Endodermal cell (in vitro differentiated cells): ENCODE measurements around the gene CHD9. TPM values are rescaled to one million over a fixed set of nuclear protein-coding genes. Genes with fewer than 3 reads are reported as not detected.

Source experiments
- DNase-seq: peaks from one replicate; pipeline ENCODE4 v3.0.0-alpha.2; 2017
- H3K27ac ChIP-seq: 2 replicates; pipeline ENCODE4 v1.5.1; 2013; ENCODE audit warnings: mild to moderate bottlenecking, low read depth, low read length, moderate library complexity
- H3K27me3 ChIP-seq: 2 replicates; pipeline ENCODE4 v1.6.1; 2013; ENCODE audit warnings: mild to moderate bottlenecking, low read length, moderate library complexity; ENCODE audit not compliant: insufficient read depth, control insufficient read depth, poor library complexity, severe bottlenecking
- H3K36me3 ChIP-seq: 2 replicates; pipeline ENCODE4 v1.7.0; 2013; ENCODE audit warnings: mild to moderate bottlenecking, low read length, moderate library complexity; ENCODE audit not compliant: control insufficient read depth, insufficient read depth
- H3K4me1 ChIP-seq: one replicate; pipeline ENCODE4 v1.7.0; 2013; ENCODE audit warnings: low read length; ENCODE audit not compliant: control insufficient read depth, insufficient read depth
- H3K4me3 ChIP-seq: 2 replicates; pipeline ENCODE4 v1.5.1; 2013; ENCODE audit warnings: mild to moderate bottlenecking, low read length, moderate library complexity
- H3K9ac ChIP-seq: 2 replicates; pipeline ENCODE4 v1.6.1; 2013; ENCODE audit warnings: mild to moderate bottlenecking, low read length, moderate library complexity; ENCODE audit not compliant: poor library complexity, severe bottlenecking; ENCODE audit errors: extremely low read depth
- H3K9me3 ChIP-seq: 2 replicates; pipeline ENCODE4 v1.6.1; 2013; ENCODE audit warnings: mild to moderate bottlenecking, low read length, moderate library complexity; ENCODE audit not compliant: control insufficient read depth
- H3K27ac Mint-ChIP-seq: 2 replicates; pipeline ENCODE4 v1.8.0; 2020; ENCODE audit warnings: mixed read lengths
- H3K27me3 Mint-ChIP-seq: 2 replicates; pipeline ENCODE4 v1.8.0; 2021; ENCODE audit warnings: mild to moderate bottlenecking, mixed read lengths; ENCODE audit not compliant: insufficient read depth
- H3K36me3 Mint-ChIP-seq: 2 replicates; pipeline ENCODE4 v1.8.0; 2020; ENCODE audit warnings: low read depth, mixed read lengths
- H3K4me1 Mint-ChIP-seq: 2 replicates; pipeline ENCODE4 v1.8.0; 2020; ENCODE audit warnings: mixed read lengths
- H3K4me3 Mint-ChIP-seq: 2 replicates; pipeline ENCODE4 v1.8.0; 2020; ENCODE audit warnings: mild to moderate bottlenecking, moderate library complexity, mixed read lengths
- H3K9me3 Mint-ChIP-seq: 2 replicates; pipeline ENCODE4 v1.8.0; 2020; ENCODE audit warnings: mild to moderate bottlenecking, mixed read lengths
- CTCF ChIP-seq: fragments of 200-600 bp; sonication (generic); conservative IDR thresholded peaks from 2 replicates; pipeline ENCODE4 v1.5.0; 2021; ENCODE audit warnings: antibody characterized with exemption, mild to moderate bottlenecking
- WGBS, 2 experiments: methylation state at CpG; one replicate each; pipeline versions ENCODE4 v1.1.5 to v1.1.7; 2013; ENCODE audit warnings: missing lambda C conversion rate in 2 of 2, mixed read lengths in 1 of 2; ENCODE audit not compliant: insufficient coverage in 1 of 2, insufficient read length in 1 of 2; 5-methylcytosine and 5-hydroxymethylcytosine counted together
- total RNA-seq, 2 donors: library from RNA; stranded (reverse); fragmentation: NEBNext Ultra II Directional in 1 of 2; extraction: Animal tissue kit (Norgen Biotek cat#: 25700) in 1 of 2; gene quantifications; 2 replicates in 1 of 2; 3 replicates in 1 of 2; pipeline ENCODE4 v1.2.1, GENCODE V29; 2021

CHD9 gene
- total RNA-seq, 2 donors from 2014 or later: 36.8 to 40.5 TPM

GRCh38 chr16:53357208-53357586 lies 302.4 kb downstream of the CHD9 start:
- no peaks in the 10 kb centered on the region for H3K36me3 Mint-ChIP-seq
- WGBS, 2 experiments: 83 to 87% methylated on average over 2 to 5 of the region's 5 CpGs
- H3K9me3 ChIP-seq: no peaks in the 10 kb centered on the region
- H3K4me3 Mint-ChIP-seq: no peak overlapping the region
- H3K27me3 ChIP-seq: no peaks in the 10 kb centered on the region
- no peak overlapping the region for H3K27ac Mint-ChIP-seq
- H3K27ac ChIP-seq: no peak overlapping the region
- no peaks in the 10 kb centered on the region for H3K4me1 Mint-ChIP-seq
- H3K4me1 ChIP-seq: no peaks in the 10 kb centered on the region
- H3K9ac ChIP-seq: no peak overlapping the region
- H3K27me3 Mint-ChIP-seq: peaks cover 9% of the 10 kb centered on the region
- H3K36me3 ChIP-seq: no peaks in the 10 kb centered on the region
- no peak for DNase-seq
- no peak overlapping the region for H3K4me3 ChIP-seq
- no peak for TF ChIP-seq CTCF
- H3K9me3 Mint-ChIP-seq: no peaks in the 10 kb centered on the region

- H3K27ac ChIP-seq: no peak overlapping the region
- WGBS, 2 experiments: 88 to 89% methylated on average over 4 of the region's 4 CpGs
- no peaks in the 10 kb centered on the region for H3K27me3 ChIP-seq
- H3K4me3 Mint-ChIP-seq: no peak overlapping the region
- H3K4me1 Mint-ChIP-seq: no peaks in the 10 kb centered on the region
- H3K27ac Mint-ChIP-seq: no peak overlapping the region
- no peaks in the 10 kb centered on the region for H3K36me3 Mint-ChIP-seq
- DNase-seq: no peak
- peaks cover 9% of the 10 kb centered on the region for H3K27me3 Mint-ChIP-seq
- no peaks in the 10 kb centered on the region for H3K9me3 ChIP-seq
- H3K4me3 ChIP-seq: no peak overlapping the region
- H3K9ac ChIP-seq: no peak overlapping the region
- H3K9me3 Mint-ChIP-seq: no peaks in the 10 kb centered on the region
- TF ChIP-seq CTCF: no peak
- H3K36me3 ChIP-seq: no peaks in the 10 kb centered on the region
- H3K4me1 ChIP-seq: no peaks in the 10 kb centered on the region
These were observed 303.2 kb downstream of the CHD9 start for GRCh38 chr16:53357955-53358354.

GRCh38 chr16:53358884-53359283 lies 304.1 kb downstream of the CHD9 start:
- 77 to 88% methylated on average over 3 to 9 of the region's 9 CpGs for WGBS, 2 experiments
- Histone ChIP-seq H3K9ac (no peak overlapping the region), H3K4me3 (no peak overlapping the region), H3K4me1 (no peaks in the 10 kb centered on the region), H3K36me3 (no peaks in the 10 kb centered on the region), H3K9me3 (no peaks in the 10 kb centered on the region), H3K27ac (no peak overlapping the region), H3K27me3 (no peaks in the 10 kb centered on the region)
- Mint-ChIP-seq H3K9me3 (no peaks in the 10 kb centered on the region), H3K27ac (no peak overlapping the region), H3K27me3 (peaks cover 9% of the 10 kb centered on the region), H3K36me3 (no peaks in the 10 kb centered on the region), H3K4me3 (no peak overlapping the region), H3K4me1 (no peaks in the 10 kb centered on the region)
- no peak for TF ChIP-seq CTCF
- DNase-seq: no peak
